SK-N-MC (cell line): ENCODE measurements around the gene CPA5.

Experiments used
- EZH2 ChIP-seq: fragments of 200-600 bp; sonication (generic); IDR thresholded peaks from one replicate; pipeline ENCODE4 v1.6.1; 2017; ENCODE audit warnings: antibody characterized with exemption
- POLR2AphosphoS5 ChIP-seq: IDR thresholded peaks from 2 replicates; pipeline ENCODE4 v1.6.1; 2012; ENCODE audit warnings: mild to moderate bottlenecking, low read depth, low read length, borderline replicate concordance

GRCh38 chr7:130417213-130417612 is 72.6 kb downstream of the CPA5 start:
- TF ChIP-seq POLR2AphosphoS5 (no peak), EZH2 (no peak)
